ENCODE results near the gene LNPK.

DNA sequence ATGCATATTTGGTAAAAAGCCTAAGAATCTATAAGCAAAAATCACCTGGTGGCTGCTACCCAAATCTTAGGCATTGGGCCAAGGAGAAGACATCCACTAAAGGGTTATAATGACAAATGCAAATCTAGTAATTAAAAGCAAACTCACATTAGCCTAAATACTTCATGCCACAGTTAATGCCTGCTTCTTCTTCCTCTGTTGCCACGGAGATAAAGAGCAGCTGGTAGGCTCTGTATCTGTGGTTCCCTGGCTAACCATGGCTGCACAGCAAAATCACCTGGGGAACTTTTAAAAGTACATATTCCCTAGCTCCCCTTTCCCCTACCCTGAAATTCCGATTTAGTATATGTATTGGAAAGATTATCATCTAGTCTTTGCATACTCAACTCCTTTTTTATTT, 114.3 kb downstream of the LNPK start:
- TF ChIP-seq, protein P1, sequence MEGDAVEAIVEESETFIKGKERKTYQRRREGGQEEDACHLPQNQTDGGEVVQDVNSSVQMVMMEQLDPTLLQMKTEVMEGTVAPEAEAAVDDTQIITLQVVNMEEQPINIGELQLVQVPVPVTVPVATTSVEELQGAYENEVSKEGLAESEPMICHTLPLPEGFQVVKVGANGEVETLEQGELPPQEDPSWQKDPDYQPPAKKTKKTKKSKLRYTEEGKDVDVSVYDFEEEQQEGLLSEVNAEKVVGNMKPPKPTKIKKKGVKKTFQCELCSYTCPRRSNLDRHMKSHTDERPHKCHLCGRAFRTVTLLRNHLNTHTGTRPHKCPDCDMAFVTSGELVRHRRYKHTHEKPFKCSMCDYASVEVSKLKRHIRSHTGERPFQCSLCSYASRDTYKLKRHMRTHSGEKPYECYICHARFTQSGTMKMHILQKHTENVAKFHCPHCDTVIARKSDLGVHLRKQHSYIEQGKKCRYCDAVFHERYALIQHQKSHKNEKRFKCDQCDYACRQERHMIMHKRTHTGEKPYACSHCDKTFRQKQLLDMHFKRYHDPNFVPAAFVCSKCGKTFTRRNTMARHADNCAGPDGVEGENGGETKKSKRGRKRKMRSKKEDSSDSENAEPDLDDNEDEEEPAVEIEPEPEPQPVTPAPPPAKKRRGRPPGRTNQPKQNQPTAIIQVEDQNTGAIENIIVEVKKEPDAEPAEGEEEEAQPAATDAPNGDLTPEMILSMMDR (IDR thresholded peaks at IDR 0.05; ENCODE audit: low read length): no peak
- no peak for TF ChIP-seq EZH2 (optimal IDR thresholded peaks at IDR 0.05; ENCODE audit: low read depth, low read length)
